GM19372 (cell line): ENCODE data around the gene ZNF329.
A peak's percentile ranks its signal among the peaks of the same experiment; 100 is the strongest.
"Not testable (repeated sequence)": the region's sequence is repeated elsewhere in the genome, so short reads cannot be mapped to it uniquely, and the experiment has no call there.

Source experiments
- ATAC-seq: cut with Tn5 transposase; IDR thresholded peaks from one replicate; pipeline ENCODE4 v1.9.1; 2021; ENCODE audit warnings: mild to moderate bottlenecking, low read depth, moderate library complexity; ENCODE audit not compliant: unreplicated experiment

The ZNF329 gene

GRCh38 chr19:58150328-58150921, at the start of gene ZNF329:
Gene ZNF329, minus strand, starts transcription at chr19:58150789. Its CDS starts 21,286 bp downstream, at chr19:58129503.
- no peak for ATAC-seq

GRCh38 chr19:58196901-58197616, 46.5 kb upstream of the ZNF329 start:
- ATAC-seq: no peak

- peak; percentile 19 for ATAC-seq
These were observed 33.2 kb upstream of the ZNF329 start for GRCh38 chr19:58183817-58184215.

- peak; percentile 84 for ATAC-seq
These were observed 32.6 kb upstream of the ZNF329 start, which contains the start of gene ZNF274 for GRCh38 chr19:58182989-58183816. Gene ZNF274, plus strand, starts transcription at chr19:58183061. Its CDS starts 905 bp downstream, at chr19:58183966.

GRCh38 chr19:58182577-58182988, 32.0 kb upstream of the ZNF329 start:
- no peak for ATAC-seq

GRCh38 chr19:58181902-58182576, 31.4 kb upstream of the ZNF329 start:
- ATAC-seq: no peak

GRCh38 chr19:58170860-58171259, 20.3 kb upstream of the ZNF329 start:
- ATAC-seq: no peak

- ATAC-seq: no peak
These were observed 16.2 kb upstream of the ZNF329 start for GRCh38 chr19:58166708-58167280.

- ATAC-seq: no peak
These were observed 15.7 kb upstream of the ZNF329 start for GRCh38 chr19:58166268-58166667.

GRCh38 chr19:58157045-58157728, 6.6 kb upstream of the ZNF329 start:
- no peak for ATAC-seq

- peak; percentile 60 for ATAC-seq
These were observed 4.4 kb upstream of the ZNF329 start for GRCh38 chr19:58154679-58155648.

- no peak for ATAC-seq
These were observed 3.7 kb upstream of the ZNF329 start for GRCh38 chr19:58154287-58154678.

GRCh38 chr19:58153386-58153785, 2.8 kb upstream of the ZNF329 start:
- no peak for ATAC-seq

- ATAC-seq: not testable (repeated sequence)
These were observed 3.1 kb downstream of the ZNF329 start for GRCh38 chr19:58147475-58147874.

- ATAC-seq: no peak
These were observed 4.7 kb downstream of the ZNF329 start for GRCh38 chr19:58145849-58146248.

- no peak for ATAC-seq
These were observed 16.3 kb downstream of the ZNF329 start for GRCh38 chr19:58134244-58134643.

- ATAC-seq: no peak
These were observed 21.3 kb downstream of the ZNF329 start for GRCh38 chr19:58129284-58129683.

GRCh38 chr19:58128041-58128685, 22.4 kb downstream of the ZNF329 start:
- no peak for ATAC-seq
